Calu3 (cell line): ENCODE measurements around the gene NOLC1. TPM values are rescaled to one million over a fixed set of nuclear protein-coding genes. Genes with fewer than 3 reads are reported as not detected.

Experiments
- BruUV-seq: library from RNA; stranded (reverse); fragments of 400-500 nt; replicated peaks from 2 replicates; lab custom pipeline; 2021; lab: Mats Ljungman, UMichigan
- CTCF ChIA-PET: fragments of 300-600 bp; sonication (Branson Sonifier 250); formaldehyde crosslinking; loops from one replicate; lab custom pipeline; 2022; ENCODE audit warnings: antibody characterized with exemption; lab: Charles Lee
- DNase-seq: peaks from one replicate; pipeline ENCODE4 v3.0.0; 2022
- H3K27ac Mint-ChIP-seq: one replicate; pipeline ENCODE4 v1.8.0; 2022; ENCODE audit warnings: mixed read lengths; ENCODE audit not compliant: unreplicated experiment
- H3K27me3 Mint-ChIP-seq: one replicate; pipeline ENCODE4 v1.8.0; 2022; ENCODE audit warnings: mixed read lengths; ENCODE audit not compliant: unreplicated experiment
- H3K36me3 Mint-ChIP-seq: one replicate; pipeline ENCODE4 v1.8.0; 2022; ENCODE audit warnings: mild to moderate bottlenecking, moderate library complexity, mixed read lengths; ENCODE audit not compliant: insufficient read depth, unreplicated experiment
- H3K4me1 Mint-ChIP-seq: one replicate; pipeline ENCODE4 v1.8.0; 2022; ENCODE audit warnings: mild to moderate bottlenecking, low read depth, mixed read lengths; ENCODE audit not compliant: unreplicated experiment
- H3K4me3 Mint-ChIP-seq: one replicate; pipeline ENCODE4 v1.8.0; 2022; ENCODE audit warnings: mild to moderate bottlenecking, low read depth, moderate library complexity, mixed read lengths; ENCODE audit not compliant: unreplicated experiment
- H3K9me3 Mint-ChIP-seq: one replicate; pipeline ENCODE4 v1.8.0; 2022; ENCODE audit warnings: low read depth, mixed read lengths; ENCODE audit not compliant: unreplicated experiment
- CTCF ChIP-seq: fragments of 200-600 bp; IDR thresholded peaks from one replicate; pipeline ENCODE4 v1.8.0; 2022; ENCODE audit warnings: antibody characterized with exemption; ENCODE audit not compliant: unreplicated experiment
- intact Hi-C: fragments of 100-400 bp; cut with micrococcal nuclease; formaldehyde crosslinking; loops from one replicate; pipeline ENCODE4 v1.10.0; 2022; ENCODE audit not compliant: unreplicated experiment
- total RNA-seq: library from RNA; stranded (reverse); gene quantifications from 2 replicates; pipeline ENCODE4 v1.2.3, GENCODE V29; 2022

Gene NOLC1
- total RNA-seq, 1 experiment from 2014 or later = 78.4 TPM

- intact Hi-C loops = no loop called here
- DNase-seq = peak; percentile 12
- Mint-ChIP-seq H3K4me1 (peaks cover 43% of the 10 kb centered on the region), H3K27me3 (no peaks in the 10 kb centered on the region), H3K27ac (peak overlapping the region; percentile 50), H3K4me3 (peak overlapping the region; percentile 85), H3K9me3 (no peaks in the 10 kb centered on the region), H3K36me3 (peaks cover 16% of the 10 kb centered on the region)
- no TSS peak for BruUV-seq
- no peak for TF ChIP-seq CTCF
- CTCF ChIA-PET = interaction anchor here (0.7 to 0.8 kb wide), 3 partner anchors 14 to 381 kb away, joined by 3 to 4 read pairs (median 3); no protein-coding TSS in a partner anchor
Measured at GRCh38 chr10:102113956-102114857, 38.0 kb upstream of the NOLC1 start.

- Mint-ChIP-seq H3K4me1 (peaks cover 43% of the 10 kb centered on the region), H3K27ac (peak overlapping the region; percentile 50), H3K27me3 (no peaks in the 10 kb centered on the region), H3K9me3 (no peaks in the 10 kb centered on the region), H3K36me3 (peaks cover 16% of the 10 kb centered on the region), H3K4me3 (peak overlapping the region; percentile 85)
- no peak for TF ChIP-seq CTCF
- BruUV-seq = no TSS peak
- CTCF ChIA-PET = interaction anchor here (0.8 kb wide), 1 partner anchor 15 kb away, joined by 3 read pairs; no protein-coding TSS in a partner anchor
- intact Hi-C loops = no loop called here
- DNase-seq = peak; percentile 81
Measured at GRCh38 chr10:102114861-102115618, 37.1 kb upstream of the NOLC1 start.

DNA sequence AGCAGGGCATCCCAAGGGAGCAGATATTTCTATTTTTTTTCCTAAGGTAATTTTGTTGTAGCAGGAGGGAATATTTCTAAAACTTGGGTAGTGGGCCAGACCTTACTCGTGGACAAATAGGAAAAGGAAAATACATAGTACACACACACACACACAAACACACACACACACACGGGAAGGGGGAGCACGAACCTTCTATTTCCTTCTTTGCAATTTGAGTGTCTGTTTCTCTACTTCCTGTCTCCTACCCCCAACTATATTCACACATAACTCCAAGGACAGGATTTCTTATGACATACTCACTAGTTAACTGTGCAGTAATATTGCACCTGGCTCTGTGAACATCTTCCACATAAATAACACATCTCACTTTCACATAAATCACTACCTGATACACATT lies 36.4 kb upstream of the NOLC1 start:
- no peak for TF ChIP-seq CTCF
- Mint-ChIP-seq H3K4me1 (peaks cover 43% of the 10 kb centered on the region), H3K9me3 (no peaks in the 10 kb centered on the region), H3K27me3 (no peaks in the 10 kb centered on the region), H3K36me3 (peaks cover 22% of the 10 kb centered on the region), H3K27ac (no peak overlapping the region), H3K4me3 (no peak overlapping the region)
- DNase-seq = no peak
- no TSS peak for BruUV-seq
- intact Hi-C loops = no loop called here
- CTCF ChIA-PET = no interaction called here

DNA sequence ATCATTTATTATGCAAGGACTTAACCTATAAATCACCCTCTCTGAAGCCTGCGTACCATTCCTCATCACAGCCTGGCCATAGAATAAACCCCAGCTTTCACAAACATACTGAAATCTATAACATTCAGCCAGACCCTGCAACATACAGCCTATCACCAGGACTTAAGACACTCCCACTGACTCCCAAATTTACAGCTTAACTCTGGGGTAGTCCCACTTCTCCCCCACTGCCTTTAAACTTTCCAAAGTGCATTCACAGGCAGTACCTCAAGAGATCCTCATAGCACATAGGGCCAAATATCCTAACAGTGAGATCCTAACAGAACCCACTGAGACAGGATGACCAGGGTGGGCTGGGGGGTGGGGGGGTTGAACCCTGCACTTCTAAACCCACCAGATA lies 35.5 kb upstream of the NOLC1 start:
- Mint-ChIP-seq H3K4me1 (peaks cover 43% of the 10 kb centered on the region), H3K9me3 (no peaks in the 10 kb centered on the region), H3K27me3 (no peaks in the 10 kb centered on the region), H3K4me3 (no peak overlapping the region), H3K36me3 (peaks cover 22% of the 10 kb centered on the region), H3K27ac (no peak overlapping the region)
- no peak for TF ChIP-seq CTCF
- DNase-seq = no peak
- intact Hi-C loops = no loop called here
- CTCF ChIA-PET = no interaction called here
- BruUV-seq = no TSS peak
